Muscle of leg (tissue), 11 donors: ENCODE data around the gene CCDC47. TPM values are rescaled to one million over a fixed set of nuclear protein-coding genes. Genes with fewer than 3 reads are reported as not detected.
"Not testable (repeated sequence)": the region's sequence is repeated elsewhere in the genome, so short reads cannot be mapped to it uniquely, and the experiment has no call there.

Source experiments
- DNase-seq: peaks from one replicate; pipeline ENCODE4 v3.0.0; 2013
- H3K27ac ChIP-seq: one replicate; pipeline ENCODE4 v1.5.1; 2013; ENCODE audit warnings: mild to moderate bottlenecking, low read length, control low read depth
- H3K27me3 ChIP-seq: one replicate; pipeline ENCODE4 v1.6.1; 2013; ENCODE audit warnings: low read length; ENCODE audit not compliant: control insufficient read depth, insufficient read depth
- H3K36me3 ChIP-seq: one replicate; pipeline ENCODE4 v1.6.1; 2013; ENCODE audit warnings: low read length; ENCODE audit not compliant: control insufficient read depth, insufficient read depth
- H3K4me1 ChIP-seq: one replicate; pipeline ENCODE4 v1.6.1; 2013; ENCODE audit warnings: low read length; ENCODE audit not compliant: control insufficient read depth, insufficient read depth
- H3K4me3 ChIP-seq: one replicate; pipeline ENCODE4 v1.5.1; 2013; ENCODE audit warnings: low read length, control low read depth
- H3K9me3 ChIP-seq: replicated peaks from 2 replicates; pipeline ENCODE4 v1.6.1; 2013; ENCODE audit warnings: low read depth, low read length; ENCODE audit not compliant: control insufficient read depth
- WGBS: methylation state at CpG from one replicate; pipeline ENCODE4 v1.1.5; 2013; ENCODE audit warnings: missing lambda C conversion rate; ENCODE audit not compliant: insufficient coverage; 5-methylcytosine and 5-hydroxymethylcytosine counted together
- polyA plus RNA-seq, 8 donors: library from polyadenylated mRNA; unstranded; fragments of 120-200 nt; gene quantifications; one replicate each; pipeline versions ENCODE4 v1.2.1 to v1.2.3, GENCODE V29; 2013; ENCODE audit warnings: inconsistent platforms in 1 of 8, low replicate concordance in 1 of 8; ENCODE audit not compliant: insufficient read length in 8 of 8, insufficient read depth in 1 of 8
- total RNA-seq: library from RNA; stranded (reverse); fragments of 120-200 nt; gene quantifications from one replicate; pipeline ENCODE4 v1.2.4, GENCODE V29; 2013

CCDC47 gene
- total and polyA plus RNA-seq, 9 donors = 39.1 to 65.9 (median 52.5) TPM

DNA sequence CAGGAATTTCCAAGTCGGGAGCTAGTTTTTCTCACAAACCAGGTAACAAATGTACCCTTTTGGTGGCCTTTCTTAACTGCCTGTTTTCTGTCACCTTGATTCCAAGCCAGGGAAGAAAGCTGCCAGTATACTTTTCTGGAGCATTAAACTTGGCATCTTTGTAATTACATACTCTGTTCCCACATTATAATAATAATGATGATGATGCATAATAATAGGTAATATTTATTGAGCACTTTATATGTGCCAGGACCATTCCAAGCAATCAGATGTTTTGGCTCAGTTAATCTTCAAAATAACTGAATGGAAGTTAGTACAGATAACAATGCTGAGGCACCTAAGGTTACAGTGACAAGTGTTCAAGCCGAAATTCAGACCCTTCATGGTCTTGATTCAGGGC is 42.7 kb upstream of the CCDC47 start:
- Histone ChIP-seq H3K27ac (no peak overlapping the region), H3K4me3 (no peak overlapping the region), H3K9me3 (no peaks in the 10 kb centered on the region), H3K4me1 (no peaks in the 10 kb centered on the region), H3K27me3 (no peaks in the 10 kb centered on the region), H3K36me3 (peaks cover 93% of the 10 kb centered on the region)
- WGBS = 79% methylated on average over 1 of the region's 2 CpGs
- DNase-seq = no peak

DNA sequence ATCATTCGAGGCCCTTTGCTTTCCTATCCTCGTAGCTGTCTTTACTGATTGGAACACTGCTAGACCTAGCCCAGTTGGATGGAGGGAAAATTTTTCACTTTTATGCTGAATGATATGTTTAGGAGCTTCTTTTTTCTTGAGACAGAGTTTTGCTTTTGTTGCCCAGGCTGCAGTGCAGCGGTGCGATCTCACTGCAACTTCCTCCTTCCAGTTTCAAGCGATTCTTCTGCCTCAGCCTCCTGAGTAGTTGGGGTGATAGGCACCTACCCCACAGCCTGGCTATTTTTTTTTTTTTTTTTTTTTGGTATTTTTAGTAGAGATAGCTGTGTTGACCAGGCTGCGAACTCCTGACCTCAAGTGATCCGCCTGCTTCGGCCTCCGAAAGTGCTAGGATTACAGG is 36.6 kb upstream of the CCDC47 start:
- no peak overlapping the region for H3K27ac ChIP-seq
- DNase-seq = no peak
- H3K36me3 ChIP-seq = peaks cover 76% of the 10 kb centered on the region
- WGBS = no CpG with 5 or more reads among the region's 9 CpGs
- no peaks in the 10 kb centered on the region for H3K4me1 ChIP-seq
- no peaks in the 10 kb centered on the region for H3K9me3 ChIP-seq
- no peak overlapping the region for H3K4me3 ChIP-seq
- no peaks in the 10 kb centered on the region for H3K27me3 ChIP-seq

DNA sequence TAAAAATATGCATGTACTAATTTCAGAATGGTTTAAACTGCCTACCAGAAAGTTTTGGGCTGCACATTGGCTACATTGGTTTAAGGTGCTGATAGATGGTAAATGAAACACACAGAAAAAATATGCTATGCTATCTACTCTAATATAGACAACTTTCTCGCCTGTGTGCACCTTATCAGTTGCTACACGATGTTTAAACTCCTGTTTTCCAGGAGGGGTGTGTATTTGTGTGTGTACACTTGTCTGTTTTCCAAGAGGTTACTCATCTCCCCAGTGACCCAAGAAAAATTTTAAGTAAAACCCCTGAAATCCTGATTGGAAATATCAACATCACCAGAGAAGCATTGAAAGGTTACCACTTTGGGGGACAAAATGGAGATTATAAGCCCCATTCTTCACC is 32.2 kb upstream of the CCDC47 start:
- H3K27ac ChIP-seq = no peak overlapping the region
- H3K4me3 ChIP-seq = no peak overlapping the region
- no peaks in the 10 kb centered on the region for H3K4me1 ChIP-seq
- peaks cover 57% of the 10 kb centered on the region for H3K36me3 ChIP-seq
- DNase-seq = no peak
- H3K27me3 ChIP-seq = no peaks in the 10 kb centered on the region
- no CpG with 5 or more reads among the region's 2 CpGs for WGBS
- H3K9me3 ChIP-seq = no peaks in the 10 kb centered on the region

DNA sequence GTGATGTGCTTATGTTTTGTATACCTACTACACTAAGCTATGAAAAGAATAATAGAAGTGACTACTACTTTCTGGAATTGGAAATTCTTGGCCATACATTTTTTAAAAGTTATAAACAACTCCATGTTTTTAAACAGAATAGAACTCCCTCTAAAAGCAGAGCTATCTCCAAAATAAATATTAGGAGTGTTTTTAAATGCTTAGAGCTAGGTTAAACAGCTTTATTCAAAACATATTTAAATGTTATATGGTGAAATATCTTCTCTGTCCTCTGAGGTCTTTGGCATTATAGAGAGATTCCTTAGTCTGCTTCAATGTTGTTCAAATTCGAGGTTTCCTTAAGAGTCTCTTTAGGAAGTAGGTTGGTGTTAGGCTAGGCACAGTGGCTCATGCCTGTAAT is 30.9 kb upstream of the CCDC47 start:
- Histone ChIP-seq H3K4me1 (no peaks in the 10 kb centered on the region), H3K27me3 (no peaks in the 10 kb centered on the region), H3K27ac (no peak overlapping the region), H3K36me3 (peaks cover 57% of the 10 kb centered on the region), H3K4me3 (no peak overlapping the region), H3K9me3 (no peaks in the 10 kb centered on the region)
- DNase-seq = no peak
- WGBS = 88% methylated on average over 1 of the region's 1 CpG

DNA sequence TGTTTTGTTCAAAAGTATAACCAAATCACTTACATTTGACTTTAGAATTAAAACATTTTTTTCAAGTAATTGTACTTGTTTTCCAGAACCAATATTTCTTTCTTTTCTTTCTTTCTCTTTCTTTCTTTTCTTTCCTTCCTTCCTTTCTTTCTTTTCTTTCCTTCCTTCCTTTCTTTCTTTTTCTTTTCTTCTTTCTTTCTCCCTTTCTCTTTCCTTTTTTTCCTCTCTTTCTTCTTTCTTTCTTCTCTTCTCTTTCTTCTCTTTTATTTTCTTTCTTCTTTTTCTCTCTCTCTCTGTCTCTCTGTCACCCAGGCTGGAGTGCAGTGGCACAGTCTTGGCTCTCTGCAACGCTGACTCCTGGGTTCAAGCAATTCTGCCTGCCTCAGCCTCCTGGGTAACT is 27.4 kb upstream of the CCDC47 start:
- no peaks in the 10 kb centered on the region for H3K9me3 ChIP-seq
- H3K27ac ChIP-seq = no peak overlapping the region
- H3K4me1 ChIP-seq = no peaks in the 10 kb centered on the region
- no peaks in the 10 kb centered on the region for H3K27me3 ChIP-seq
- H3K4me3 ChIP-seq = no peak overlapping the region
- peaks cover 60% of the 10 kb centered on the region for H3K36me3 ChIP-seq
- no CpG with 5 or more reads among the region's 1 CpG for WGBS
- DNase-seq = no peak

DNA sequence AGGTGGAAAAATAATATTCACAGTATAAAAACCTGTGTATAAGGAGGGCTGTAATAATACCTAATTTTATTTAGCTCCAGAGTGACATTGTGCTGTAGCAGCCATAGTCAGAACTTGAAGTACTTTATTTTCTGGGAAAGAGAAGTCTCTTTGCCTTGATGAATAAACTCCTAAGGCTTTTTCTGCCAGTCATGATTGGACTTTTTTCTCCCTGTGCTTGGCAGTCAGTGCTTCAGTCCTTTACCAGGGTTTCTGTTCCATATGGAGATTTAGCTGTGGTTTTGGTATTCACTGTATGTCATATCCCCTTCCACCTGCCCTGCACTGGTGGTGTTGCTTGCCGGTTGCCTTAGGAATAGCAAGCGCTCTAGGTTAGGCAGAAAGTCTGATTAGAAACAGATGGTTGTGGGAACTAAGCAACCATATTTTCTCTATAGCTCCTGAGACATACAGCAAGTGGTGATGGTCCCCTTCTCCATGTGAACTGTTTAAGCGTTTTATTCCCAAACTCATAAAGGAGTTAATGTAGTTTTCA is 25.2 kb upstream of the CCDC47 start:
- DNase-seq = no peak
- no peaks in the 10 kb centered on the region for H3K27me3 ChIP-seq

DNA sequence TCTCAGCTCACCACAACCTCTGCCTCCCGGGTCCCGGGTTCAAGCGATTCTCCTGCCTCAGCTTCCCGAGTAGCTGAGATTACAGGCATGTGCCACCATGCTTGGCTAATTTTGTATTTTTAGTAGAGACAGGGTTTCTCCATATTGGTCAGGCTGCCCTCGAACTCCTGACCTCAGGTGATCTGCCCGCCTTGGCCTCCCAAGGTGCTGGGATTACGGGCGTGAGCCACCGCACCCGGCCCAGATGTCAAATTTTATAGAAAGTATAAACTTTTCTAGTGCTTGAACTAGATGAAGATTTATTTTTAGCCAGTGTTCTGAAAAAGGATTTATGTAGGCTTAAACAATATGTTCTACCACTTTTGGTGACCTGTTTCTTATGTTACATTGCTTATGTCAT is 23.0 kb upstream of the CCDC47 start:
- H3K4me3 ChIP-seq, H3K9me3 ChIP-seq, H3K27ac ChIP-seq, H3K4me1 ChIP-seq, H3K27me3 ChIP-seq, DNase-seq: not testable (repeated sequence)
- H3K36me3 ChIP-seq = peaks cover 65% of the 10 kb centered on the region
- 100% methylated on average over 2 of the region's 10 CpGs for WGBS

More for the DNA sequence above, 25.2 kb upstream of the CCDC47 start:
- no peaks in the 10 kb centered on the region for H3K4me1 ChIP-seq
- no CpG with 5 or more reads among the region's 3 CpGs for WGBS
- no peak overlapping the region for H3K27ac ChIP-seq
- peaks cover 72% of the 10 kb centered on the region for H3K36me3 ChIP-seq
- no peak overlapping the region for H3K4me3 ChIP-seq
- no peaks in the 10 kb centered on the region for H3K9me3 ChIP-seq

DNA sequence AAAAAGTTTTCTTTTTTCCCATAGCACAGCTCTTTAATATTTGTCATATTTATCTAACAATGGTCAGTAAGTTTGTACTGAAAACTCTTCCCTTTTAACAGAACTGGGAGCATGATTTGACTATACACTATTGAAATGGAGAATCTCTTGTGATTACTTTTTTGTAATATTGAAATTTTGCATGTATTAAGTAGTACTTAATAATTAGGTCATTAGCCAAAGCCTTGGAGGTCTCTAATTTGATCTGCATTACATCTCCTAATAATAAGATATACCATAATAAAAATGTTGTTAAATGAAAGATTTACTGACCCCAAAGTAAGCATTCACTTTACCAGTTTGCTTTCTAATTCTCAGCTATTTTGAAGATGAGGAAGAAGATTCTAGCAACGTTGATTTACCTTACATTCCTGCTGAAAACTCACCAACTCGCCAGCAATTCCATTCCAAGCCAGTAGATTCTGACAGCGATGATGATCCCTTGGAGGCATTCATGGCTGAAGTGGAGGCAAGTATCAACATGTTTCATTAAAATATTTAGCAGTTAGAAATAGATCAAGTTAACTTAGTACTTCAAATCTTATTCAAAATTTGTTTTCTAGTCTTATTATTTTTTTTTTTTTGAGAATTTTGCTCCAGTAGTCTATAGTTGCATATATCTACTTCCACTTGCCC is 18.8 kb upstream of the CCDC47 start:
- no peak for DNase-seq
- H3K4me1 ChIP-seq = no peaks in the 10 kb centered on the region
- H3K27me3 ChIP-seq = no peaks in the 10 kb centered on the region
- no peak overlapping the region for H3K27ac ChIP-seq
- no peaks in the 10 kb centered on the region for H3K9me3 ChIP-seq
- H3K36me3 ChIP-seq = peaks cover 51% of the 10 kb centered on the region
- no peak overlapping the region for H3K4me3 ChIP-seq
- no CpG with 5 or more reads among the region's 3 CpGs for WGBS

DNA sequence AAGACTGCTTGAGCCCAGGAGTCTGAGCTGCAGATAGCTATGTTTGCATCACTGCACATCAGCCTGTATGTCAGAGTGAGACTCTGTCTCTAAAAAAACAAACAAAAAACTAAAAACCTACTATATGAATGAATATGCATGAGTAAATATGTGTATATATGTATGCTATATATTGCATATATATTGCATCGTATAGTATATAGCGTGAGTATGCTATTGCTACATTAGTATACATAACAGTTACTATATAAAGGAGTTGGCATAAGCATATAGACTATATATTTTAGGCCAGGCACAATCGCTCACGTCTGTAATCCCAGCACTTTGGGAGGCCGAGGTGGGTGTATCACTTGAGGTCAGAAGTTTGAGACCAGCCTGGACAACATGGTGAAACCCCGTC is 16.7 kb upstream of the CCDC47 start:
- no peak for DNase-seq
- no peak overlapping the region for H3K27ac ChIP-seq
- no peak overlapping the region for H3K4me3 ChIP-seq
- no peaks in the 10 kb centered on the region for H3K27me3 ChIP-seq
- no peaks in the 10 kb centered on the region for H3K9me3 ChIP-seq
- WGBS = 70% methylated on average over 2 of the region's 6 CpGs
- H3K4me1 ChIP-seq = no peaks in the 10 kb centered on the region
- peaks cover 40% of the 10 kb centered on the region for H3K36me3 ChIP-seq

DNA sequence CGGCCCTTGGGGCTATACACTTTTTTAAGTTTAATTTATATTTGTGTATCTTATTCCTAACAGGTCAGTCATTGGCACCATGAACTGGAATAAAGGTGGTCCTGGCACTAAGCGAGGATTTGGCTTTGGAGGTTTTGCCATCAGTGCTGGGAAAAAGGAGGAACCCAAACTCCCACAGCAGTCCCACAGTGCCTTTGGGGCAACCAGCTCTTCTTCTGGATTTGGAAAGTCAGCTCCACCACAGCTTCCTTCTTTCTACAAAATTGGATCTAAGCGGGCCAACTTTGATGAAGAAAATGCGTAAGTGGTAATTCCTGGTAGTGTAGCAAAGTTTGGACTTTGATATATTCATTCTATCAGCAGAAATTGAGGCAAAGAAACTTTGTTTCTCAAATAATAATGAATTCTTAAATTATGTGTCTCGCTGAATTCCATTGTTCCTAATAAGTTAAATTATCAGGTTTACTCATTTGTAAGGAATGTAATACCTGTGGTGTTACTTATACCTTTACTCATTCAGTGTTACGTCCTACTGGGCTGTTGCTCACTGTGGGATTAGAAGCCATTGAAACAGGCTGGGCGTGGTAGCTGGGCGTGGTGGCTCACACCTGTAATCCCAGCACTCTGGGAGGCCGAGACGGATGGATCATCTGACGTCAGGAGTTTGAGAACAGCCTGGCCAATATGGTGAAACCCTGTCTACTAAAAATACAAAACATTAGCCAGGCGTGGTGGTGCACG is 13.7 kb upstream of the CCDC47 start:
- H3K4me1 ChIP-seq = no peaks in the 10 kb centered on the region
- H3K36me3 ChIP-seq = peaks cover 30% of the 10 kb centered on the region

More for the DNA sequence above, 13.7 kb upstream of the CCDC47 start:
- Histone ChIP-seq H3K9me3 (no peaks in the 10 kb centered on the region), H3K27me3 (no peaks in the 10 kb centered on the region), H3K27ac (no peak overlapping the region), H3K4me3 (no peak overlapping the region)
- 92% methylated on average over 7 of the region's 13 CpGs for WGBS
- DNase-seq = no peak
